Measurements from ENCODE around the gene SCN11A.

DNA sequence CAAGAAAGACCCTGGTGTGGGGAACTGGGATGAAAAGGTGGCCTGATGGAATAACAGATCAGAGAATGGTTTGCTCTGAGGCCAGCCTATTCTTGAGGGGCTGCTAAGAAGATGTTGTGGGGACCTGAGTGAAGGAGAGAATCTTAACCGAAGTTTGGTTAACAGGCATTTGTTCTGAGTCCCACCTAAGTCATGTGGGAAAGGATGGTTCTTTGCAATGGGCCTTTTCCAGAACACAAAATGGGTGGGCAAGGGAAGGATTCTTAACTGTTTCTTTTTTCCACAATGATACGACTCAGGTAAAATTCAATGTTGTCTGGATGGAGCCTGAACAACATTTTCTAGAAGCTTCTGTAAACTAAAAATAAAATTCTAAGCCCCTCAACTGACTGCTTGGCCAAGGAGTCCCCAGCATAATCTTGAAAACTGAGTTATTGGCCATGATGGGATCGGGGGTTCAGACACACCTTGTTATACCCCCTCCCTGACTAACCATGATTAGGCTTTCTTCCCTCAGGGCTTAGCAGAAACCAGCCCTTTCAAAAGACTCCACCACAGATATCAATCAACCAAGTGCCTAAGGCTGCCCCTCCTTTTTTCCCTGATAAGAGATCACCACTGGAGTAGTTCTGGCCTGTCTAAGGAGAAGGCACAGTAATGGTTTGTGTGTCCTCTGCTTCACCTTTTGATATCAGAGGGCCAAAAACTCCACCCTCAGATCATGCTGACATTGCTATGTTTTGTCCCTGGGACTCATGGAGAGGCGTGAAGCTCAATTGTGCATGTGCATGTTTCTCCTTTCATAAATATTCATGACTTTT is 30.1 kb downstream of the SCN11A start:
- TF ChIP-seq CTCF (IDR thresholded peaks at IDR 0.05) (no peak), POLR2A (IDR thresholded peaks at IDR 0.05) (no peak), POLR2AphosphoS5 (IDR thresholded peaks at IDR 0.05) (no peak)

Measured in suprapubic skin (tissue), 4 donors.